GM18517 (cell line): Measurements from ENCODE around the gene CREBL2.
"Not testable (repeated sequence)": the region's sequence is repeated elsewhere in the genome, so short reads cannot be mapped to it uniquely, and the experiment has no call there.

Source experiments
- ATAC-seq: cut with Tn5 transposase; IDR thresholded peaks from one replicate; pipeline ENCODE4 v1.9.1; 2021; ENCODE audit warnings: mild to moderate bottlenecking, moderate library complexity; ENCODE audit not compliant: unreplicated experiment

The CREBL2 gene

DNA sequence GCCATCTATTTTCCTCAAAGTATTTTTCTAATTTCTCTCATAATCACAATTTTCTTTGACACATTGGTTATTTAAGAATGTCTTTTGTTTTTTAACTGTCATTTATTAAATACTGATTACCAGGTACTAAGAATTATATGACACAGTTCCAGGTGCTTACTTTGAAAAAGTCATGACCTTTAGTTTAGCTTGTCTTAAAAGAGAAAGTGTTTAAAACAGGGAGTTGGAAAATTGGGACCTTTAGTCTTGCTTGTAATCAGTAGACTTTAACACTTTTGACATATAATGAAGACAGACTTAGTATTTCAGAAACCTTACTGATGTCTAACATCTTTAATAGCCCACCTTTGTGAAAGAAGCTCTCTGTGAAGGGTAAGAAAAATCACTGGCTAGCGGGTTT, 19.2 kb downstream of the CREBL2 start:
- no peak for ATAC-seq

DNA sequence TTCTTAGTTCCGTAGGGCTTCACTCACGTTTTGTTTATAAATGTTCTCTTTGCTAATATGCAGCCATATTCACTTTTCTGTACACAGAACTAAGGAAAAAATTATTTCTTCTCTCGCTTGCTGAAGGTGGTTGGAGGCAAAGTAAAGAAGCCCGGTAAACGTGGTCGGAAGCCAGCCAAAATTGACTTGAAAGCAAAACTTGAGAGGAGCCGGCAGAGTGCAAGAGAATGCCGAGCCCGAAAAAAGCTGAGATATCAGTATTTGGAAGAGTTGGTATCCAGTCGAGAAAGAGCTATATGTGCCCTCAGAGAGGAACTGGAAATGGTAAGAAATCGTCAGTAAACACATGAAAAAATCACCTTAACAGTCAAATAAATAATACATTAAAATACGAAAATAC, 24.0 kb downstream of the CREBL2 start:
- ATAC-seq: no peak

- ATAC-seq: no peak
These were observed 25.0 kb downstream of the CREBL2 start for GRCh38 chr12:12636641-12637040.

DNA sequence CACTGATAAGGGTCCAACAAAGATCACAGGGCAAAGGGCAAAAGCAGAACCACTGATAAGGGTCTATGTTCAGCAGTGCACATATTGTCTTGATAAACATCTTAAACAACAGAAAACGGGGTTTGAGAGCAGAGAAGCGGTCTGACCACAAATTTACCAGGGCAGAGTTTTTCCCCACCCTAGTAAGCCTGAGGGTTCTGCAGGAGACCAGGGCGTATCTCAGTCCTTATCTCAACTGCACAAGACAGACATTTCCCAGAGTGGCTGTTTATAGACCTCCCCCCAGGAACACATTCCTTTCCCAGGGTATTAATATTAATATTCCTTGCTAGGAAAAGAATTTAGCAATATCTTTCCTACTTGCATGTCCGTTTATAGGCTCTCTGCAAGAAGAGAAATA, 28.3 kb downstream of the CREBL2 start:
- ATAC-seq: not testable (repeated sequence)

DNA sequence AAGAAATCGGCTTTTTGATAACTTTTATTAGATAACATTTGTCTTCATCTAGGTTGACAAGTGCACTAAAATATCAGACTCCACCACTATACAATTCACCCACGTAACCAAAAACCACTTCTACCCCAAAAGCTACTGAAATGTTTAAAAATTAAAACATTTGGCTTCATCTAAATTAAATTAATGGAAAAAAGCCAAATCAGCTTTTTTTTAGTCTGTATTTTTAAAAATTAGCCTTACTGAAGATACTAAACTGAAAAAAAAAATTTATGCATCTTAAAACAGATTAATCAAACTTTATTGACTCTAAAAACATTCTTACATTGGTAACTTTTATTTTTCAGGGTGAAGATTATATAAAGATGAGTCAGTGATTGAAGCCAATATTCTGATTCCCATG, 30.0 kb downstream of the CREBL2 start:
- no peak for ATAC-seq

DNA sequence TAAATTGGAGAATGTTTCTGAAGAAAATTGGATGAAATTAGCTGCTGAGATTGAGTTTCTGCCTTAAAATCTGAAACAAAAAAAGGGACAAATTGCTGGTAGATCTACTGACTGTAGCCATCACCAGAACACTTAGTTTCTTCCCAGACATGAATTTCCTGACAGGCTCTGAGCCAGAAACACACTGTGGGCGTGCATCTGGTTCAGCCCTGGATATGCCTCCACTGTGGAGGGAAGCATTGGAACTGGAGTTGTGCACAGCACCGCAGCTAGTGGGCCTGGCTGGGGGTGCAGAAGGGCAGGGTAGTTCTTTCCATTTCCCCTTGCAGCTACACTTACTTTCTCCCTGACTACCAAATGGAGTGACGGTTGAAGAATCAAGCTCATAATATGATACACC, 31.2 kb downstream of the CREBL2 start:
- ATAC-seq: no peak

DNA sequence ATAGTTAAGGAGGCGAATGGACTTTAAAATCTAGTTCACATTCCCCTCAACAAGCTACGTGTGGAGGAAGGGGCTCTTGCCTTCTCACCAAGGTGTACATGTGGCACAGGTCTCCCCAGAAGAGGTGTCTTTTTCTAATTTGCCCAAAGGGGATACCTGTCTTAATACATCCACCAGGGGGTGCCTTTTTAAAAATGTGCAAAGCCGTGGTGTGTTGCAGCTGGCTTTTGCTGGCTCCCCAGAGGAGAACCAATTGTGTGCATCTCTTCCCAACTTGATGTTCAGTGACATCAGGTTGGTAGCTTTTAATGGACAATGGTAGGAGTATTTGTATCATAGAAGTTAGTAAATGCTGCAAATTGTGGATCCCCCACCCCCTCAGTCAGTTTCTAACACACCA, 33.8 kb downstream of the CREBL2 start:
- peak; percentile 43 for ATAC-seq

- ATAC-seq: peak; percentile 80
These were observed 34.3 kb downstream of the CREBL2 start for GRCh38 chr12:12645968-12646367.

DNA sequence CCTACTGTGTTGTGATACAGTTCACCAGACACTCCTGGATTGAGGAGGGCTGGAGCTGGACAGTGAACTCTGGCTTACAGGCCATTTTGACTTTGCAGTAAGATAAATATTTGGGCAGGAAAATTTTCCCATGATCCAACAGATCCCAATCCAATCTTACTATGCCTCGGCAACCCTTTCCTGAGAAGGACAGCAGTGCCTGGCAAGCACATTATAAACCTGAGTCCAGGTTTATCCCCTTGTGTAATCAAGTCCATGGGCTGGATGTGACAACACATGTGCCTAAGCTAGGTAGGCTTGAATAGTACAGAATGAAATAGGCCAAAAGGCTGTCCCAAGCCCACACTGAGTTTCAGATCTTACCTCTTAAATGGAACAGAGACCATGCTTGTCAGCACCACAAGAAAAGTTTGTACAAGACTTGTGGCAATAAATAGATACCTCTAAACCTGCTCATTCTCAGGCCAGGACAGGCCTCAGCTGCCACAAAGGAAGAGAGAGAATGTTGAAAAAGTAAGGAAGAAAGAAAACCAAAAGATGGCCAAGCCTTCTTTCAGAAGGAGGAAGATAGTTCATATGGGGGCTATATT, 34.9 kb downstream of the CREBL2 start:
- no peak for ATAC-seq

DNA sequence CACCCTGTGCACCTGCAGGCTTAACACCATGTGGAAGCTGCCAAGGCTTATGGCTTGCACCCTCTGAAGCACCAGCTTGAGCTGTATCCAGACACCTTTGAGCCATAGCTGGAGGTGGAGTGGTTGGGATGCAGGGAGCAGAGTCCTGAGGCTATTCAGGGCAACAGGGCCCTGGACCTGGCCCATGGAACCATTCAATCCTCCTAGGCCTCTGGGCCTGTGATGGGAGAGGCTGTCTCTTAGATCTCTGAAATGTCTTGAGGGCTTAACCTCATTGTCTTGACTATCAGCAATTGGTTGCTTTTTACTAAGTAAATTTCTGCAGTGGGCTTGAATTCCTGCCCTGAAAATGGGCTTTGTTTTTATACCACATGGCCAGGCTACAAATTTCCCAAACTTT, 36.6 kb downstream of the CREBL2 start:
- ATAC-seq: no peak

DNA sequence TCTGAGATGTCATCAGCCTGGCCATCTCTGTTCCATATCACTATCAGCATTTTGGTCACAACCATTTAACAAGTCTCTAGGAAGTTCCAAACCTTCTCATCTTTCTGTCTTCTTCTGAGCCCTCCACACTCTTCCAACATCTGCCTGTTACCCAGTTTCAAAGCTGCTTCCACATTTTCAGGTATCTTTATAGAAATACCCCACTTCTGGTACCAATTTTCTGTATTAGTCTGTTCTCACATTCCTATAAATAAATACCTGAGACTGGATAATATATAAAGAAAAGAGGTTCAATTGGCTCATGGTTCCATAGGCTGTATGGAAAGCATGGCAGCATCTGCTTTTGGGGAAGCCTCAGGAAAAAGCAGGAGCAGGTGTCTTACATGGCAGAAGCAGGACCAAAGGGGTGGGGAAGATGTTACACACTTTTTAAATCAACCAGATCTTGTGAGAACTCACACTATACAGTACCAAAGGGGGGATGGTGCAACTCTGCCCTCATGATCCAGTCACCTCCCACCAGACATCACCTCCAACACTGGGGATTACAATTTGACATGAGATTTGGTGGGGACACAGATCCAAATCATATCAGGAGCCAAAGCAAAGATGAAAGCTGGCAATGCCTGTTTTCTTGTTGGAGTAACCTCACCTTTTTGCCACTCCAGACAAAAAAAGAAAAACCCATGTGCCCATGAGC, 37.4 kb downstream of the CREBL2 start:
- no peak for ATAC-seq

GRCh38 chr12:12651752-12652151, 40.1 kb downstream of the CREBL2 start:
- ATAC-seq: no peak

DNA sequence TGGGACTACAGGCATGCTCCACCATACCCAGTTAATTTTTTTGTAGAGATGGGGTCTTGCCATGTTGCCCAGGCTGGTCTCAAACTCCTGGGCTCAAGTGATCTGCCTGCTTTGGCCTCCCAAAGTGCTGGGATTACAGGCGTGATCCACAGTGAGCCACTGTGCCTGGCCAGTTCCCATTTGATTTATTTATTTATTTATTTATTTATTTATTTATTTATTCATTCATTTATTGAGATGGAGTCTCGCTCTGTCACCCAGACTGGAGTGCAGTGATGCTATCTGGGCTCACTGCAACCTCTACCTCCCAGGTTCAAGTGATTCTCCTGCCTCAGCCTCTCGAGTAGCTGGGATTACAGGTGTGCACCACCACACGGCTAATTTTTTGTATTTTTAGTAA, 41.0 kb downstream of the CREBL2 start:
- not testable (repeated sequence) for ATAC-seq

DNA sequence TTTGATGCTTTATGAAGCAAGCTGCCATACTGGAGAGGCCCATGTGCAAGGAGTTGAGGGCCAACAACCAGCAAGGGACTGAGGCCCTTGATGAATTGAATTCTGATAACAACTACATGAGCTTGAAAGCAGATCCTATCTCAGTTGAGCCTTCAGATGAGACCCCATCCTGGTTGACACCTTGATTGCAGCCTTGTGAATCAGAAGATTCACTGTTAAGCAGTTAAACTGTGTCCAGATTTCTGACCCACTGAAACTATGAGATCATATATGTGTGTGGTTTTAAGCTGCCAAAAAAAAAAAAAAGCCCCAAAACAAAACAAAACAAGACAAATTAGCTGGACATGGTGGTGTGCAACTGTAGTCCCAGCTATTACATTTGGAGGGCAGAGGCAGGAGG, 42.2 kb downstream of the CREBL2 start:
- no peak for ATAC-seq

- no peak for ATAC-seq
These were observed 43.2 kb downstream of the CREBL2 start for GRCh38 chr12:12654691-12655460.

DNA sequence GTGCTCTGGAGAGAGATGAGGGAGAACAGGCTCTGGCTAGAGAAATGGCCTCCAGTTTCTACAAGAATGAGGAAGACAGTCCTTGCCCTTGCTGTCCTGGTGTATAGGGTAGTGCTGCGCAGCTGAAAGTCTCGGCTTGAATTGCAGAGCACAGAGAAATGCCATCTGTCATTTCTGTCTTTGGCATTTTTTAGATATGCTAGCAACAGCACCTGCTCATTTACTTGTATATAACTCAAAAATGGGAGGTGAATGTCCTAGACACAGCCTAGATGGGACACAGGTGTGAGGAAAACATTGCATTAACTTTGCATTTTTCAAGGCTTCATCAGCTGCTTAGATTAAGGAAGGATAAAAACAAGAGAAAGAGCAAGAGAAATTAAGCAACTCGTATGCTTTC, 48.5 kb downstream of the CREBL2 start:
- no peak for ATAC-seq

- no peak for ATAC-seq
These were observed 49.6 kb downstream of the CREBL2 start for GRCh38 chr12:12661086-12661856.

- no peak for ATAC-seq
These were observed 52.1 kb downstream of the CREBL2 start for GRCh38 chr12:12663644-12664294.

- no peak for ATAC-seq
These were observed 53.5 kb downstream of the CREBL2 start for GRCh38 chr12:12665194-12665593.

- ATAC-seq: no peak
These were observed 56.3 kb downstream of the CREBL2 start for GRCh38 chr12:12668005-12668404.

DNA sequence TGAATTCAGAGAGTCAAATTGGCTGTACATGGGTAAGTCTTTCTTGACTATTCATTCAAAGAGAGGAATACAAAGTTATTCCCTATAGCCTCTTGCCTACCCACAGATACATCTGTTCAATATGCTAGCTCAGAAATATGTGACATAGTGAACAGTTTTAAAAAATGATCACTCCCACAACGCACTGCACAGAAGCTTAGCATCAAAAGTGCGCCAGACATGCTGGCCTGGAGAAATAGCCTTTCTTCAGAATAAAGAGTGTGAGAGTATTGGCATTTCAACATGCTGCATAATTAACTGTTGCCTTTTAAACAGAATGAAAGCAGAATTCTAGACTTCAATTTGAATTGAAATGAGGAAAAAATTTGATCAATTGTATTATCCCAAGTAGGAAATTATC, 57.3 kb downstream of the CREBL2 start:
- no peak for ATAC-seq
